ENCODE results near the gene TEX11. TPM values are rescaled to one million over a fixed set of nuclear protein-coding genes. Genes with fewer than 3 reads are reported as not detected.
"Not testable (repeated sequence)": the region's sequence is repeated elsewhere in the genome, so short reads cannot be mapped to it uniquely, and the experiment has no call there.

TEX11 gene
- total and polyA plus RNA-seq, 7 donors = 0.79 to 2.4 (median 2.3) TPM; not detected in 4

DNA sequence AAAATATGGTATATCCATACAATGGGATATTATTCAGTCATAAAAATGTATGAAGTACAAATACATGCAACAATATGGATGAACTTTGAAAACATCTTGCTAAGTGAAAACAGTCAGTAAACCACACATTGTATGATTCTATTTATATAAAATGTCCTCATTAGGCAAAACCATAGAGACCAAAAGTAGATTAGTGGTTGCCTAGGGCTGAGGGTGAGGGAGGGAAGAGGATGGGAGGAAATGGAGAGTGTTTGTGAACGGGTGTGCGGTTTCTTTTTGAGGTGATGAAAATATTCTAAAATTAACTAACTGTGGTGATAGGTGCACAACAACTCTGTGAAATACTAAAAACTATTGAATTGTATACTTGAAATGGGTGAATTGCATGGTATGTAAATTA, 29.6 kb downstream of the TEX11 start:
- DNase-seq = no peak
- WGBS, 2 donors = 53 to 84% methylated on average over 2 of the region's 2 CpGs
- no peak overlapping the region for H3K27ac ChIP-seq
- intact Hi-C loops (cut with DNase I) = no loop called here
- H3K9me3 ChIP-seq = no peaks in the 10 kb centered on the region
- H3K4me1 ChIP-seq = no peaks in the 10 kb centered on the region
- TF ChIP-seq, protein P1, sequence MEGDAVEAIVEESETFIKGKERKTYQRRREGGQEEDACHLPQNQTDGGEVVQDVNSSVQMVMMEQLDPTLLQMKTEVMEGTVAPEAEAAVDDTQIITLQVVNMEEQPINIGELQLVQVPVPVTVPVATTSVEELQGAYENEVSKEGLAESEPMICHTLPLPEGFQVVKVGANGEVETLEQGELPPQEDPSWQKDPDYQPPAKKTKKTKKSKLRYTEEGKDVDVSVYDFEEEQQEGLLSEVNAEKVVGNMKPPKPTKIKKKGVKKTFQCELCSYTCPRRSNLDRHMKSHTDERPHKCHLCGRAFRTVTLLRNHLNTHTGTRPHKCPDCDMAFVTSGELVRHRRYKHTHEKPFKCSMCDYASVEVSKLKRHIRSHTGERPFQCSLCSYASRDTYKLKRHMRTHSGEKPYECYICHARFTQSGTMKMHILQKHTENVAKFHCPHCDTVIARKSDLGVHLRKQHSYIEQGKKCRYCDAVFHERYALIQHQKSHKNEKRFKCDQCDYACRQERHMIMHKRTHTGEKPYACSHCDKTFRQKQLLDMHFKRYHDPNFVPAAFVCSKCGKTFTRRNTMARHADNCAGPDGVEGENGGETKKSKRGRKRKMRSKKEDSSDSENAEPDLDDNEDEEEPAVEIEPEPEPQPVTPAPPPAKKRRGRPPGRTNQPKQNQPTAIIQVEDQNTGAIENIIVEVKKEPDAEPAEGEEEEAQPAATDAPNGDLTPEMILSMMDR (IDR thresholded peaks at IDR 0.05) = no peak
- TF ChIP-seq POLR2AphosphoS5 (IDR thresholded peaks at IDR 0.05) (no peak), EP300 (IDR thresholded peaks at IDR 0.05) (no peak), POLR2A (IDR thresholded peaks at IDR 0.05) (no peak)
- no peaks in the 10 kb centered on the region for H3K36me3 ChIP-seq
- no peak overlapping the region for H3K4me3 ChIP-seq
- H3K27me3 ChIP-seq = no peaks in the 10 kb centered on the region

DNA sequence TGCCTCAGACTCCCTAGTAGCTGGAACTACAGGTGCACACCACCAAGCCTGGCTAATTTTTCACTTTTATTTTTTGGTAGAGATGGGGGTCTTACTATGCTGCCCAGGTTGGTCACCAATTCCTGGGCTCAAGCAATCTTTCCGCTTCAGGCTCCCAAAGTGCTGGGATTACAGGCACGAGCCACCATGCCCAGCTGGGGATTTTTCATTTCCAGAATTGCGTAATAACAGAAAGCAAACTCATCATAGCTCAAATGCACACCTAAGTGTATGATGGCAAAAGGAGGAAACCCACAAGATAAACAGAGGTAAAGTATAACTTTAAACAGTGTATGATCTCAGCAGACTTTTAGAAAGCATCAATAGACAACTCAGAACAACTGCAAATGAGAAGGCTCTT, 56.2 kb downstream of the TEX11 start:
- TF ChIP-seq POLR2A (IDR thresholded peaks at IDR 0.05) = no peak
- TF ChIP-seq EP300 (IDR thresholded peaks at IDR 0.05) = no peak
- no peak for TF ChIP-seq POLR2AphosphoS5 (IDR thresholded peaks at IDR 0.05)
- TF ChIP-seq, protein P1 (IDR thresholded peaks at IDR 0.05) = no peak
- intact Hi-C loops (cut with DNase I) = no loop called here
- no peak for DNase-seq
- 56 to 69% methylated on average over 3 of the region's 3 CpGs for WGBS, 2 donors
- Histone ChIP-seq H3K9me3 (no peaks in the 10 kb centered on the region), H3K36me3 (no peaks in the 10 kb centered on the region), H3K27ac (no peak overlapping the region), H3K27me3 (no peaks in the 10 kb centered on the region), H3K4me1 (no peaks in the 10 kb centered on the region), H3K4me3 (no peak overlapping the region)

DNA sequence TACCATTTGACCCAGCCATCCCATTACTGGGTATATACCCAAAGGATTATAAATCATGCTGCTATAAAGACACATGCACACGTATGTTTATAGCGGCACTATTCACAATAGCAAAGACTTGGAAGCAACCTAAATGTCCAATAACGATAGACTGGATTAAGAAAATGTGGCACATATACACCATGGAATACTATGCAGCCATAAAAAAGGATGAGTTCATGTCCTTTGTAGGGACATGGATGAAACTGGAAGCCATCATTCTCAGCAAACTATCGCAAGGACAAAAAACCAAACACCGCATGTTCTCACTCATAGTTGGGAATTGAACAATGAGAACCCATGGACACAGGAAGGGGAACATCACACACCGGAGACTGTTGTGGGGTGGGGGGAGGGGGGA, 64.4 kb downstream of the TEX11 start:
- H3K9me3 ChIP-seq; H3K27ac ChIP-seq; H3K36me3 ChIP-seq; DNase-seq; H3K4me3 ChIP-seq; H3K4me1 ChIP-seq; intact Hi-C loops (cut with DNase I); H3K27me3 ChIP-seq: not testable (repeated sequence)
- 90 to 93% methylated on average over 6 of the region's 6 CpGs for WGBS, 2 donors

- H3K9me3 ChIP-seq; H3K4me3 ChIP-seq; DNase-seq; intact Hi-C loops (cut with DNase I); H3K4me1 ChIP-seq; H3K27ac ChIP-seq; H3K36me3 ChIP-seq; H3K27me3 ChIP-seq: not testable (repeated sequence)
- 89 to 95% methylated on average over 1 of the region's 1 CpG for WGBS, 2 donors
Observed at GRCh38 chrX:70843620-70844019, 64.9 kb downstream of the TEX11 start.

DNA sequence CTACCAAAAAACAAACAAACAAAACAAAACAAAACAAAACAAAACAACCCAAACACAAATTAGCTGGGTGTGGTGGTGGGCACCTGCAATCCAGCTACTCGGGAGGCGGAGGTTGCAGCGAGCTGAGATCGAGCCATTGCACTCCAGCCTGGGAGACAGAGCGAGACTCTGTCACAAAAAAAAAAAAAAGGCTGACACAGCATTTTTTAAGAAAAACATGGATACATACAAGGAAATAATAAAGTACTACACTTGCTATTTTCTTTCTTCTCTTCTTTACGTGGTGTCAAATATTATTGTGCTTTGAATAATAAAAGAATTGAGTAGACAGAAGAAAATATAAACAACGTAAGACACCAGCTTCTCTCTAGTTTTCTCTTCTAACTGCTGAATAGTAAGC, 73.9 kb downstream of the TEX11 start:
- DNase-seq = no peak
- WGBS, 2 donors = 86 to 93% methylated on average over 7 of the region's 7 CpGs
- TF ChIP-seq, protein P1 (IDR thresholded peaks at IDR 0.05) = no peak
- no peak for TF ChIP-seq EP300 (IDR thresholded peaks at IDR 0.05)
- no peak for TF ChIP-seq POLR2AphosphoS5 (IDR thresholded peaks at IDR 0.05)
- no peak for TF ChIP-seq POLR2A (IDR thresholded peaks at IDR 0.05)
- no peaks in the 10 kb centered on the region for H3K9me3 ChIP-seq
- no peak overlapping the region for H3K27ac ChIP-seq
- no peaks in the 10 kb centered on the region for H3K36me3 ChIP-seq
- intact Hi-C loops (cut with DNase I) = no loop called here
- no peak overlapping the region for H3K4me3 ChIP-seq
- no peaks in the 10 kb centered on the region for H3K27me3 ChIP-seq
- no peaks in the 10 kb centered on the region for H3K4me1 ChIP-seq

DNA sequence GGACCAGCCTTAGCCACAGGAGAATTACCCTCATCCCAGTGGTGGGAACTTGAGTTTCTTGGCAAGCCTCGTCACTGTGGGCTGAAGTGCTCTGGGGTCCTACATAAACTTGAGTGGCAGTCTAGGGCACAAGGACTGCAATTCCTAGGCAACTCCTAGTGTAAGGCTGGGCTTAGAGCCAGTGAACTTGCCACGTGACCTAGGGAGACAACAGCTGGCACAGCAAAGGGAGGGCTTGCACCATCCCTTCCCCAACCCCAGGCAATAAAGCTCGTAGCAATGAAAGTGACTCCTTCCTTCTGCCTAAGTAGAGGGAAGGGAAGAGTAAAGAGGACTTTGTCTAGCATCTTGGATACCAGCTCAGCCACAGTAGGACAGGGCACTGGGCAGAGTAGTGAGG, 81.8 kb downstream of the TEX11 start:
- no peak for DNase-seq
- 17 to 50% methylated on average over 3 of the region's 3 CpGs for WGBS, 2 donors
- H3K4me3 ChIP-seq = no peak overlapping the region
- H3K27me3 ChIP-seq = no peaks in the 10 kb centered on the region
- no peak overlapping the region for H3K27ac ChIP-seq
- TF ChIP-seq EP300 (IDR thresholded peaks at IDR 0.05) = no peak
- no peak for TF ChIP-seq POLR2AphosphoS5 (IDR thresholded peaks at IDR 0.05)
- TF ChIP-seq, protein P1 (IDR thresholded peaks at IDR 0.05) = no peak
- TF ChIP-seq POLR2A (IDR thresholded peaks at IDR 0.05) = no peak
- intact Hi-C loops (cut with DNase I) = no loop called here
- H3K4me1 ChIP-seq = no peaks in the 10 kb centered on the region
- H3K9me3 ChIP-seq = no peaks in the 10 kb centered on the region
- H3K36me3 ChIP-seq = no peaks in the 10 kb centered on the region
